Thoracic aorta (tissue), 2 donors: ENCODE measurements around the gene HMGCL. TPM values are rescaled to one million over a fixed set of nuclear protein-coding genes. Genes with fewer than 3 reads are reported as not detected.
A peak's percentile ranks its signal among the peaks of the same experiment; 100 is the strongest.
"Not testable (repeated sequence)": the region's sequence is repeated elsewhere in the genome, so short reads cannot be mapped to it uniquely, and the experiment has no call there.

ENCODE experiments used
- ATAC-seq: fragments of 150-250 bp; one replicate; pipeline ENCODE4 v1.8.0; 2017; ENCODE audit warnings: low read depth; ENCODE audit not compliant: insufficient number of reproducible peaks, low FRiP score
- DNase-seq: peaks from one replicate; pipeline ENCODE4 v3.0.0-alpha.2; 2020; ENCODE audit warnings: low spot score
- H3K27ac ChIP-seq, 2 donors: fragments of 200-600 bp; sonication (generic); 1 replicate in 1 of 2; 2 replicates in 1 of 2; pipeline ENCODE4 v1.5.1; 2016; ENCODE audit warnings: mild to moderate bottlenecking in 2 of 2, moderate library complexity in 2 of 2
- H3K27me3 ChIP-seq: fragments of 200-600 bp; sonication (generic); replicated peaks from 2 replicates; pipeline ENCODE4 v1.6.0; 2016; ENCODE audit warnings: mild to moderate bottlenecking; ENCODE audit not compliant: insufficient read depth
- H3K36me3 ChIP-seq: fragments of 200-600 bp; sonication (generic); one replicate; pipeline ENCODE4 v1.5.1; 2016
- H3K4me1 ChIP-seq, 2 donors: fragments of 200-600 bp; sonication (generic); 1 replicate in 1 of 2; 2 replicates in 1 of 2; pipeline versions ENCODE4 v1.5.1 to v1.6.0; 2016; ENCODE audit warnings: low read depth in 2 of 2, mild to moderate bottlenecking in 1 of 2; ENCODE audit not compliant: control insufficient read depth in 1 of 2
- H3K4me3 ChIP-seq: fragments of 200-600 bp; sonication (generic); 2 replicates; pipeline ENCODE4 v1.5.1; 2016; ENCODE audit warnings: mild to moderate bottlenecking
- H3K9me3 ChIP-seq: fragments of 200-600 bp; sonication (generic); 2 replicates; pipeline ENCODE4 v1.5.1; 2016
- CTCF ChIP-seq: fragments of 200-600 bp; sonication (generic); IDR thresholded peaks from one replicate; pipeline ENCODE4 v1.5.1; 2019; ENCODE audit warnings: antibody characterized with exemption
- total RNA-seq, 2 donors: library from RNA; depleted of rRNA; stranded (reverse); fragments of >200 nt; gene quantifications; one replicate each; pipeline versions ENCODE4 v1.1.0 to v1.2.3, GENCODE V29; 2016

The HMGCL gene
- total RNA-seq, 2 donors from 2014 or later = 27.6 to 31.7 TPM

- no peaks in the 10 kb centered on the region for H3K27me3 ChIP-seq
- no peak overlapping the region for H3K27ac ChIP-seq
- H3K4me3 ChIP-seq = peak overlapping the region; percentile 68
- no peaks in the 10 kb centered on the region for H3K9me3 ChIP-seq
- H3K36me3 ChIP-seq = no peaks in the 10 kb centered on the region
- ATAC-seq = no peak
- TF ChIP-seq CTCF = no peak
- no peak for DNase-seq
- peaks cover 4 to 5% of the 10 kb centered on the region in 2 donors for H3K4me1 ChIP-seq
These were observed 12.7 kb upstream of the HMGCL start for GRCh38 chr1:23837908-23838307.

- Histone ChIP-seq H3K4me1 (peaks cover 4 to 5% of the 10 kb centered on the region in 2 donors), H3K27ac (no peak overlapping the region), H3K9me3 (no peaks in the 10 kb centered on the region), H3K27me3 (no peaks in the 10 kb centered on the region), H3K36me3 (no peaks in the 10 kb centered on the region), H3K4me3 (no peak overlapping the region)
- DNase-seq (no peak), ATAC-seq (no peak)
- TF ChIP-seq CTCF = no peak
These were observed 10.8 kb upstream of the HMGCL start for GRCh38 chr1:23836037-23836436.

GRCh38 chr1:23834156-23834555, 8.9 kb upstream of the HMGCL start:
- DNase-seq, H3K27ac ChIP-seq, H3K27me3 ChIP-seq, H3K36me3 ChIP-seq, H3K4me3 ChIP-seq, H3K9me3 ChIP-seq, ATAC-seq, H3K4me1 ChIP-seq: not testable (repeated sequence)

- no peak for DNase-seq
- no peak overlapping the region for H3K4me3 ChIP-seq
- ATAC-seq = no peak
- no peaks in the 10 kb centered on the region for H3K9me3 ChIP-seq
- H3K27me3 ChIP-seq = no peaks in the 10 kb centered on the region
- H3K36me3 ChIP-seq = no peaks in the 10 kb centered on the region
- no peak overlapping the region for H3K27ac ChIP-seq
- TF ChIP-seq CTCF = no peak
- H3K4me1 ChIP-seq = peaks cover 6 to 14% of the 10 kb centered on the region in 2 donors
These were observed 2.5 kb upstream of the HMGCL start for GRCh38 chr1:23827717-23828116.

- not testable (repeated sequence) for H3K27me3 ChIP-seq
These were observed 1.4 kb upstream of the HMGCL start for GRCh38 chr1:23826590-23826989.

GRCh38 chr1:23825762-23826522, 713 bp upstream of the HMGCL start:
- ATAC-seq (no peak), DNase-seq (no peak)
- Histone ChIP-seq H3K27me3 (no peaks in the 10 kb centered on the region), H3K4me1 (peaks cover 6 to 14% of the 10 kb centered on the region in 2 donors), H3K36me3 (no peaks in the 10 kb centered on the region), H3K27ac (peak overlapping the region; percentile 90 to 93), H3K9me3 (no peaks in the 10 kb centered on the region), H3K4me3 (peak overlapping the region; percentile 95)
- TF ChIP-seq CTCF = no peak

More at GRCh38 chr1:23826590-23826989, 1.4 kb upstream of the HMGCL start:
- ATAC-seq, H3K36me3 ChIP-seq, H3K4me3 ChIP-seq, DNase-seq, H3K9me3 ChIP-seq, H3K27ac ChIP-seq: not testable (repeated sequence)
- peaks cover 6 to 14% of the 10 kb centered on the region in 2 donors for H3K4me1 ChIP-seq
